ENCODE measurements around the gene DUS3L.

Gene DUS3L

GRCh38 chr19:5829567-5830310 lies 38.8 kb upstream of the DUS3L start:
- Histone ChIP-seq H3K9me3 (ENCODE audit: severe bottlenecking) (no peaks in the 10 kb centered on the region), H3K4me1 (ENCODE audit: insufficient read depth, poor library complexity, severe bottlenecking) (no peaks in the 10 kb centered on the region), H3K4me3 (ENCODE audit: severe bottlenecking) (no peak overlapping the region), H3K27me3 (ENCODE audit: insufficient read depth, poor library complexity, severe bottlenecking) (no peaks in the 10 kb centered on the region), H3K27ac (ENCODE audit: poor library complexity, severe bottlenecking) (no peak overlapping the region), H3K36me3 (ENCODE audit: low read depth) (no peaks in the 10 kb centered on the region)
- ATAC-seq (ENCODE audit: low read depth): no peak
- TF ChIP-seq, protein P1, sequence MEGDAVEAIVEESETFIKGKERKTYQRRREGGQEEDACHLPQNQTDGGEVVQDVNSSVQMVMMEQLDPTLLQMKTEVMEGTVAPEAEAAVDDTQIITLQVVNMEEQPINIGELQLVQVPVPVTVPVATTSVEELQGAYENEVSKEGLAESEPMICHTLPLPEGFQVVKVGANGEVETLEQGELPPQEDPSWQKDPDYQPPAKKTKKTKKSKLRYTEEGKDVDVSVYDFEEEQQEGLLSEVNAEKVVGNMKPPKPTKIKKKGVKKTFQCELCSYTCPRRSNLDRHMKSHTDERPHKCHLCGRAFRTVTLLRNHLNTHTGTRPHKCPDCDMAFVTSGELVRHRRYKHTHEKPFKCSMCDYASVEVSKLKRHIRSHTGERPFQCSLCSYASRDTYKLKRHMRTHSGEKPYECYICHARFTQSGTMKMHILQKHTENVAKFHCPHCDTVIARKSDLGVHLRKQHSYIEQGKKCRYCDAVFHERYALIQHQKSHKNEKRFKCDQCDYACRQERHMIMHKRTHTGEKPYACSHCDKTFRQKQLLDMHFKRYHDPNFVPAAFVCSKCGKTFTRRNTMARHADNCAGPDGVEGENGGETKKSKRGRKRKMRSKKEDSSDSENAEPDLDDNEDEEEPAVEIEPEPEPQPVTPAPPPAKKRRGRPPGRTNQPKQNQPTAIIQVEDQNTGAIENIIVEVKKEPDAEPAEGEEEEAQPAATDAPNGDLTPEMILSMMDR (IDR thresholded peaks at IDR 0.05; ENCODE audit: poor library complexity, severe bottlenecking): no peak
- DNase-seq (ENCODE audit: low spot score): no peak

GRCh38 chr19:5828661-5829566 lies 38.0 kb upstream of the DUS3L start:
- TF ChIP-seq, protein P1 (IDR thresholded peaks at IDR 0.05; ENCODE audit: poor library complexity, severe bottlenecking): no peak
- DNase-seq (ENCODE audit: low spot score): no peak
- Histone ChIP-seq H3K27me3 (ENCODE audit: insufficient read depth, poor library complexity, severe bottlenecking) (no peaks in the 10 kb centered on the region), H3K4me1 (ENCODE audit: insufficient read depth, poor library complexity, severe bottlenecking) (no peaks in the 10 kb centered on the region), H3K9me3 (ENCODE audit: severe bottlenecking) (no peaks in the 10 kb centered on the region), H3K36me3 (ENCODE audit: low read depth) (no peaks in the 10 kb centered on the region), H3K4me3 (ENCODE audit: severe bottlenecking) (peak overlapping the region; percentile 46), H3K27ac (ENCODE audit: poor library complexity, severe bottlenecking) (peak overlapping the region; percentile 37)
- no peak for ATAC-seq (ENCODE audit: low read depth)

DNA sequence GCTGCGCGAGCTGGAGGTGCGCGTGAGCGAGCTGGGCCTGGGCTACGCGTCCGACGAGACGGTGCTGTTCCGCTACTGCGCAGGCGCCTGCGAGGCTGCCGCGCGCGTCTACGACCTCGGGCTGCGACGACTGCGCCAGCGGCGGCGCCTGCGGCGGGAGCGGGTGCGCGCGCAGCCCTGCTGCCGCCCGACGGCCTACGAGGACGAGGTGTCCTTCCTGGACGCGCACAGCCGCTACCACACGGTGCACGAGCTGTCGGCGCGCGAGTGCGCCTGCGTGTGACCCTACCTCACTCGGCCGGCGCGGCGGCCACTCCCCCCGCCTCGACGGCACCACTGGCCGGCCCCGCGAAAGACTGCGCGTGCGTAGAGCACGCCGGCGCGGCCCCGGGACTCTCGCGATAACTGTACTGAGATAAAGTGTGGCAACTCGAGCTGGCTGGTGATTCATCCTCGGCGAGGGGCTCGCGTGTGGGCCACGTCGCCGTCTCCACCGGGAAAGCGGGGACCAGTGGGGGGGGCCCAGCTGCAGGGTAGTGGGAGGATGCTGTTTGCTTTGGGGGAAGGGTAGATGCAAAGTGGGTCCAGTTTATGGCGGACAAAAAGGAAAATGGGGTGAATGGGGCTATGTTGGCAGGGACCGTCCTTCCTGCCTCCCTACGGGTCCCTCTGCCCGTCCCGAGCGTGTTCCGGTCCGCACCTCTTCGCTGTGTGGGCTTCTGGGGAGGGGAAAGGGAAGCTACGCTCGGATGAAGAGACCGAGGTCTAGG lies 37.1 kb upstream of the DUS3L start:
- Histone ChIP-seq H3K4me1 (ENCODE audit: insufficient read depth, poor library complexity, severe bottlenecking) (no peaks in the 10 kb centered on the region), H3K27me3 (ENCODE audit: insufficient read depth, poor library complexity, severe bottlenecking) (no peaks in the 10 kb centered on the region), H3K36me3 (ENCODE audit: low read depth) (no peaks in the 10 kb centered on the region), H3K27ac (ENCODE audit: poor library complexity, severe bottlenecking) (peak overlapping the region; percentile 37), H3K4me3 (ENCODE audit: severe bottlenecking) (peak overlapping the region; percentile 46), H3K9me3 (ENCODE audit: severe bottlenecking) (no peaks in the 10 kb centered on the region)
- TF ChIP-seq, protein P1 (IDR thresholded peaks at IDR 0.05; ENCODE audit: poor library complexity, severe bottlenecking): no peak
- DNase-seq (ENCODE audit: low spot score) (peak; percentile 82), ATAC-seq (ENCODE audit: low read depth) (peak; percentile 71)

DNA sequence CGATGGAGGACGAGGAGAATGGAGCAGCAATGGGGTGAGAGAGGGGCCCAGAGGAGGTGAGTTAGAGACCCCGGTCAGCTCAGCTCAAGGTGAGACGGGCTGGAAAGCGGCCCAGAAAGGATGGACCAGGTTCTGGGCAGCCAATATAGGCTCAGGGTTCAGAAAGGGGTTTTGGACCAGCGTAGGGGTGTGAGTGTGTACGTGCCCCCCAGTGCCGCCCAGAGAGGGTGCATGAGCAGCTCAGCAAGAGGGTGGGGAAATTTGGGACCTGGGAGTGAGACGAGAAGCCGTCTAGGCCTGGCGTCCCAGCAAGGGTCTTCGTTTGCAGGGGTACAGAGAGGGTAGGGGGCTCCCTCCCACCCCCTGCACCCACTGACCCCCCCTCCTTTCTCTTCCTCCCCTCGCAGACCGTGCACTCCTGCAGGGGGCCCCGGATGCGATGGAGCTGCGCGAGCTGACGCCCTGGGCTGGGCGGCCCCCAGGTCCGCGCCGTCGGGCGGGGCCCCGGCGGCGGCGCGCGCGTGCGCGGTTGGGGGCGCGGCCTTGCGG lies 36.5 kb upstream of the DUS3L start:
- Histone ChIP-seq H3K4me1 (ENCODE audit: insufficient read depth, poor library complexity, severe bottlenecking) (no peaks in the 10 kb centered on the region), H3K9me3 (ENCODE audit: severe bottlenecking) (no peaks in the 10 kb centered on the region), H3K36me3 (ENCODE audit: low read depth) (no peaks in the 10 kb centered on the region), H3K27me3 (ENCODE audit: insufficient read depth, poor library complexity, severe bottlenecking) (no peaks in the 10 kb centered on the region), H3K4me3 (ENCODE audit: severe bottlenecking) (peak overlapping the region; percentile 46), H3K27ac (ENCODE audit: poor library complexity, severe bottlenecking) (peak overlapping the region; percentile 37)
- ATAC-seq (ENCODE audit: low read depth) (no peak), DNase-seq (ENCODE audit: low spot score) (no peak)
- TF ChIP-seq, protein P1 (IDR thresholded peaks at IDR 0.05; ENCODE audit: poor library complexity, severe bottlenecking): no peak

All from RWPE2 (cell line).